ENCODE measurements around the gene PHF23.

- TF ChIP-seq POLR2AphosphoS5 (IDR thresholded peaks at IDR 0.05; ENCODE audit: low read depth, low read length) (no peak), POLR2A (IDR thresholded peaks at IDR 0.05; ENCODE audit: low read depth, low read length) (peak; percentile 67), TAF1 (IDR thresholded peaks at IDR 0.05; ENCODE audit: borderline replicate concordance, low read depth, low read length) (no peak)
Measured at GRCh38 chr17:7219812-7220592, 19.3 kb downstream of the PHF23 start, which contains the start of the genes ACADVL and DLG4.
